ENCODE results near the gene TSPAN1.
A peak's percentile ranks its signal among the peaks of the same experiment; 100 is the strongest.

The TSPAN1 gene

GRCh38 chr1:46166521-46167462, 8.1 kb upstream of the TSPAN1 start:
- peak; percentile 22 for DNase-seq

GRCh38 chr1:46168477-46168876, 6.4 kb upstream of the TSPAN1 start:
- no peak for DNase-seq

DNA sequence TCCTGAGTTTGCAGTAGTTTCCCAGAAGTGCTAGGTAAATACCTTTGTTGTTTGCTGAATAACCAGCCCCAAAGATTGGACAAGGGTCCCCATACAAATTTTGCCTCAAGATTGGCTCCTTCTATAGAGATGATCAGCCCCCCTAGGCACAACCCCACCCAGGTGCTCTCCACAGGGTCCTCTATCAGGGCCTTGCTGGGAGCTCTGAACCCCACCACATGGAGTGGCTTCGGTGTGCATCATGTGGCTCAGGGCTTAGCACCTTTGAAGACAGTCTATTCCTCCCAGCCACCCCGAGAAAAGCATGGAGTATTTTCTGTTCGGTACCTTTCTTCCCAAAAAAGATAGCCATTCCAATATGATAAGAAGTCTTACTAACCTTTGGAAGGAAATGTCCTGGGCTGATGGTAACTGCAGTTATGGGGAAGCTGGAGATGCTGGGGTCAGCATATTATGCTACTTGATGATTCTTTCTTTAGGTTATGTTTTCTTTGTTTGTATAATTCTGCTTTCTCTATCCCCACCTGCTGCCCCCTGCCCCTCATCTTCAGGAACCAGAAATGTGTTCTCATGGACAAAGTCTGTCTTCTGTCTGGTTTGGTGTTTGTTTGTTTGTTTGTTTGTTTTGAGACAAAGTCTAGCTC, 5.0 kb upstream of the TSPAN1 start:
- no peak for DNase-seq

DNA sequence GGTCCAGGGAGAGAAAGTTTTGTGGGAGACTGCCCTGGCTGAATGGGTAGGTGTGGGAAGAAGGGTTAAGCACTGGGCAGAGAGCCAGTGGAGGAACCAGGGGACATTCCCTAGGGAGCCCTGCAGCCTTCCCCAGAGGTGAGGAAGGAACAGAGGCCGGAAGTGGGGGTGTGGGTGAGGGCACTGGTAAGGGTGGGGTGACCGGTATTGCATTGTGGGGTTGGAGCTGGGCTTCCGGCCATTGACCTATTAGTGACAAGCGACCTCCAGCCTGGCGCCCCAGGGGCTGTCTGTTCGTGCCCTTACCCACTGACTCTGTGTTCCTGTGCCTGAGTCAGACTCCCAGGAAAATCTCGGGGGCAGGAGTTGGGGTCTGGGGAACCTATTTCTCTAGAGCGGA, 3.5 kb upstream of the TSPAN1 start:
- DNase-seq = no peak

DNA sequence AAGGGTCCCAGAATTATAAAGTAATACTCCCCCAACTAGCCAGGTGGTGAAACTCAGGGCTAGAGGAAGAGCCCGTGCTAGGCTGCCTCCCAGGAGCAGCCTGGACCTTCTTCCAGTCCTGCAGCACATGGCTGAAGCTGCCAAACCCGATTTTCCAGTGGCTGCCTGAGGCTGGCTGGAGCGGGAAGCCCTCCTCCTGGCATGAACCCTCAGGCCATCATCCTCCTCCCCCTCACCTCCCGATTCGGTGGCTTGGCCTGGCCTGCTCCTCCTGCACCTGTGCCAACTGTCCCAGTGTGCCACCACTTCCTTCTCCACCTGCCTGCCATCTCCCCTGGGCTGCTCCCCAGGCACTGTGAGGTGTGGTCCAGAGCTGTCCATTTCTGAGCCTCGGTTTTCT, 3.0 kb upstream of the TSPAN1 start:
- DNase-seq = no peak

- DNase-seq = no peak
These were observed 2.6 kb upstream of the TSPAN1 start for GRCh38 chr1:46172321-46172720.

DNA sequence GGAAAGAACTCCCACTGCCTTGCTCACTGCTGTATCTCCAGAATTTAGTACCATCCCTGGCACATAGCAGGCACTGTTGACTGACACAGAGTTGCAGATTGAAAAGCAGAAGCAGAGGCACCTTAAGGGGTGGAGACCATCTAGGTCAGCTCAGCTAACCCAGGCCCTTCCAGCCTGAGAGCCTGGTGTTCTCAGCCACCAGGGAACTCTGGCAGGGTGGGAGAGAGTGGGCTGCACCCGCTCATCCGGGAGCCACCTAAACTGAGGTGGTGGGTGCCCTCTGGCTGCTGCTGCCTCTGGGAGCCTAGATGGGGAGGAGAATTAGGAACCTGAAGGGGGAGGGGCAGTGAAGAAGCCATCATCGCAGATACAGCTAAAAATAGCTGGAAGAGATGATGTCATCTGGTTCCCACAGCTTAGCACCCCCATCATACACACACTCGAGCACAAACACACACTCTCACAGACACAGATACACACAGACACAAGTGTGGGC, 1.5 kb upstream of the TSPAN1 start:
- no peak for DNase-seq

- no peak for DNase-seq
These were observed 356 bp downstream of the TSPAN1 start for GRCh38 chr1:46175243-46175642.

GRCh38 chr1:46176211-46176865, 1.5 kb downstream of the TSPAN1 start, which contains the start of gene P3R3URF:
Gene P3R3URF (minus strand): TSS chr1:46176488. CDS start chr1:46176471, 17 bp downstream.
- no peak for DNase-seq

- peak; percentile 44 for DNase-seq
These were observed 4.5 kb downstream of the TSPAN1 start for GRCh38 chr1:46179138-46180081.

DNA sequence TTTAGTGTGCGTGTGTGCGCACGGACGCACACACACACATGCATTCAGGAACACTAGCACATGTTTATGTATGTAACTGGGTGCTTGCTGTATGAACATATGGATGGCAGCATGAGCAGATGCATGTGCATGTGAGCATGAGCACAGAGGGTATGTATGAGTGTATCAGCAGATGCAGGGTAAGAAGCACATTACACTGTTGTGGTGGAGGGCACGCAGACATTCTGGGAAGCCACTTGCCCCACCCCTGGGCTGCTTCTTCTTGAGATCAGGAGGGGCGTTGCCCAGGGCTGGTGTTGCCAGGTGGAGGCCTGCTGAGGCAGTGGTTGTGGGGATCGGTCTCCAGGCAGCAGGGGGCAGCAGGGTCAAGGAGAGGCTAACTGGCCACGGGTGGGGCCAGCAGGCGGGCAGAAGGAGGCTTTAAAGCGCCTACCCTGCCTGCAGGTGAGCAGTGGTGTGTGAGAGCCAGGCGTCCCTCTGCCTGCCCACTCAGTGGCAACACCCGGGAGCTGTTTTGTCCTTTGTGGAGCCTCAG, 5.3 kb downstream of the TSPAN1 start:
- no peak for DNase-seq

GRCh38 chr1:46181343-46182260, 6.7 kb downstream of the TSPAN1 start:
- no peak for DNase-seq

GRCh38 chr1:46183079-46183847, 8.4 kb downstream of the TSPAN1 start:
- DNase-seq = no peak

- DNase-seq = no peak
These were observed 9.2 kb downstream of the TSPAN1 start for GRCh38 chr1:46183926-46184557.

GRCh38 chr1:46184920-46185658, 10.2 kb downstream of the TSPAN1 start:
- DNase-seq = no peak

GRCh38 chr1:46186076-46186475, 11.2 kb downstream of the TSPAN1 start:
- no peak for DNase-seq

- no peak for DNase-seq
These were observed 12.4 kb downstream of the TSPAN1 start for GRCh38 chr1:46187106-46187869.
